K562 (cell line): ENCODE data around the gene NPS. TPM values are rescaled to one million over a fixed set of nuclear protein-coding genes. Genes with fewer than 3 reads are reported as not detected.

ENCODE experiments used
- ATAC-seq: fragments of 200-7000 bp; cut with Tn5 transposase; 3 replicates; pipeline ENCODE4 v1.9.1; 2020; ENCODE audit warnings: moderate library complexity
- BruUV-seq: library from RNA; stranded (reverse); fragments of 400-500 nt; replicated peaks from 2 replicates; lab custom pipeline; 2021; lab: Mats Ljungman, UMichigan
- CTCF ChIA-PET: fragments of 300-600 bp; formaldehyde crosslinking; extraction: SDS; loops from one replicate; lab custom pipeline; 2021; ENCODE audit warnings: low intra/inter-chr PET ratio; lab: Yijun Ruan, JAX
- POLR2A ChIA-PET: fragments of 300-600, 350-650 bp; sonication (Branson Sonifier 250); formaldehyde crosslinking; extraction: SDS; loops from one replicate; lab custom pipeline; 2021; ENCODE audit warnings: antibody characterized with exemption, inconsistent platforms; lab: Yijun Ruan, JAX
- DNase-seq, 4 experiments: peaks; one replicate each; pipeline versions ENCODE4 v3.0.0 to v3.0.0-alpha.2; 2011 to 2018; ENCODE audit warnings: low spot score in 3 of 4, mixed read lengths in 3 of 4; ENCODE audit errors: extremely low read depth in 1 of 4
- FAIRE-seq: peaks from 2 replicates; lab custom pipeline; 2011; peaks lifted over from hg19 to GRCh38; lab: Jason Lieb, UNC
- H2AFZ ChIP-seq: 2 replicates; pipeline ENCODE4 v1.6.0; 2011; ENCODE audit warnings: low read depth, low read length, control low read depth, inconsistent platforms
- H3K27ac ChIP-seq: fragments of 200-600 bp; 3 replicates; pipeline ENCODE4 v1.8.0; 2011; ENCODE audit warnings: low read depth, mild to moderate bottlenecking, control low read depth, inconsistent platforms, low read length, moderate library complexity, mixed read lengths; ENCODE audit errors: extremely low read depth
- H3K27me3 ChIP-seq, 2 experiments: fragments of 300-600 bp in 1 of 2; 2 replicates in 1 of 2; 3 replicates in 1 of 2; pipeline versions ENCODE4 v1.6.0 to v1.8.0; 2011; ENCODE audit warnings: inconsistent platforms in 2 of 2, low read length in 2 of 2, mild to moderate bottlenecking in 1 of 2, mixed read lengths in 1 of 2, moderate library complexity in 1 of 2; ENCODE audit not compliant: control insufficient read depth in 2 of 2, insufficient read depth in 2 of 2
- H3K36me3 ChIP-seq: fragments of 300-600 bp; 3 replicates; pipeline ENCODE4 v1.8.0; 2011; ENCODE audit warnings: mild to moderate bottlenecking, low read length, inconsistent platforms; ENCODE audit not compliant: control insufficient read depth, insufficient read depth
- H3K4me1 ChIP-seq, 2 experiments: fragments of 200-600 bp in 1 of 2; replicated peaks in 1 of 2; 2 replicates in 1 of 2; 3 replicates in 1 of 2; pipeline versions ENCODE4 v1.5.1 to v1.8.0; 2011; ENCODE audit warnings: inconsistent platforms in 2 of 2, low read length in 2 of 2, mild to moderate bottlenecking in 1 of 2, mixed read lengths in 1 of 2, moderate library complexity in 1 of 2; ENCODE audit not compliant: control insufficient read depth in 2 of 2, insufficient read depth in 2 of 2
- H3K4me2 ChIP-seq: 2 replicates; pipeline ENCODE4 v1.6.1; 2011; ENCODE audit warnings: low read length, control low read depth, inconsistent platforms, mixed read lengths; ENCODE audit not compliant: insufficient read depth
- H3K4me3 ChIP-seq: fragments of 200-600 bp; sonication (generic), shearing (Covaris generic); 2 replicates; pipeline ENCODE4 v1.5.1; 2016; ENCODE audit warnings: control low read depth, inconsistent platforms
- H3K79me2 ChIP-seq: fragments of 200-600 bp; 3 replicates; pipeline ENCODE4 v1.8.0; 2011; ENCODE audit warnings: low read length, inconsistent platforms; ENCODE audit not compliant: control insufficient read depth, insufficient read depth
- H3K9ac ChIP-seq, 2 experiments: 2 replicates each; pipeline versions ENCODE4 v1.6.0 to v1.6.1; 2011; ENCODE audit warnings: low read depth in 2 of 2, low read length in 2 of 2, control low read depth in 1 of 2, inconsistent platforms in 1 of 2, mild to moderate bottlenecking in 1 of 2, mixed read lengths in 1 of 2; ENCODE audit not compliant: insufficient read depth in 1 of 2
- H3K9me1 ChIP-seq: one replicate; pipeline ENCODE4 v1.6.0; 2011; ENCODE audit warnings: inconsistent platforms, mild to moderate bottlenecking, low read length, moderate library complexity; ENCODE audit not compliant: control insufficient read depth, insufficient read depth
- H3K9me3 ChIP-seq: replicated peaks from 2 replicates; pipeline ENCODE4 v1.5.1; 2011; ENCODE audit warnings: low read depth, low read length, inconsistent platforms; ENCODE audit not compliant: control insufficient read depth, insufficient read depth
- H4K20me1 ChIP-seq: replicated peaks from 2 replicates; pipeline ENCODE4 v1.6.1; 2011; ENCODE audit warnings: low read length, inconsistent platforms, mixed read lengths; ENCODE audit not compliant: control insufficient read depth, insufficient read depth
- ARID2 ChIP-seq: fragments of 450-650 bp; IDR thresholded peaks from 2 replicates; pipeline ENCODE4 v1.6.1; 2017; ENCODE audit warnings: antibody characterized with exemption, mild to moderate bottlenecking
- DIDO1 ChIP-seq: fragments of 450-650 bp; IDR thresholded peaks from 2 replicates; pipeline ENCODE4 v1.6.1; 2016; ENCODE audit warnings: low read depth, missing biosample characterization, missing genetic modification characterization
- EGR1 ChIP-seq: fragments of 450-650 bp; conservative IDR thresholded peaks from 2 replicates; pipeline ENCODE4 v1.6.1; 2017; ENCODE audit warnings: mild to moderate bottlenecking
- FOS ChIP-seq: IDR thresholded peaks from 3 replicates; pipeline ENCODE4 v1.6.1; 2011; ENCODE audit not compliant: insufficient read length; ENCODE audit errors: extremely low read depth
- HCFC1 ChIP-seq: IDR thresholded peaks from 2 replicates; pipeline ENCODE4 v1.6.1; 2012; ENCODE audit warnings: low read depth, low read length, improper control_type of control experiment
- MECOM ChIP-seq: fragments of 250-450 bp; sonication (Bioruptor Pico); IDR thresholded peaks from 2 replicates; pipeline ENCODE4 v1.8.0; 2022; ENCODE audit warnings: inconsistent platforms
- MTA1 ChIP-seq: fragments of 450-650 bp; IDR thresholded peaks from 2 replicates; pipeline ENCODE4 v1.6.1; 2017; ENCODE audit warnings: borderline replicate concordance
- SMARCA4 ChIP-seq: fragments of 450-650 bp; IDR thresholded peaks from 2 replicates; pipeline ENCODE4 v1.6.1; 2016
- ZNF408 ChIP-seq: fragments of 250-450 bp; sonication (Bioruptor Pico); IDR thresholded peaks from 2 replicates; pipeline ENCODE4 v1.4.0; 2020; ENCODE audit warnings: low read depth, mild to moderate bottlenecking, moderate library complexity
- ZNF668 ChIP-seq: fragments of 250-450 bp; sonication (Bioruptor Pico); IDR thresholded peaks from 2 replicates; pipeline ENCODE4 v1.8.0; 2022; ENCODE audit warnings: mild to moderate bottlenecking, inconsistent platforms
- WGBS: fragments of 100-300 bp; shearing (Covaris generic); methylation state at CpG from one replicate; pipeline ENCODE4 v1.1.6; 2016; ENCODE audit warnings: low coverage, mixed read lengths; ENCODE audit not compliant: insufficient coverage; ENCODE audit errors: missing lambda C conversion rate; 5-methylcytosine and 5-hydroxymethylcytosine counted together
- in situ Hi-C: fragments of 300-500 bp; cut with MboI; formaldehyde crosslinking; loops from 4 replicates; pipeline ENCODE4 v1.15.0; 2018; ENCODE audit warnings: inconsistent platforms, mixed read lengths
- intact Hi-C: fragments of 100-400 bp; cut with micrococcal nuclease; formaldehyde crosslinking; loops from 2 replicates; pipeline ENCODE4 v1.14.2; 2022
- polyA plus RNA-seq, 8 experiments: library from polyadenylated mRNA; depleted of rRNA in 4 of 8; stranded (reverse) in 5 of 8; unstranded in 3 of 8; fragments of >200 nt; fragmentation: Nextera tagmentation in 2 of 8; fragmentation: Illumina TruSeq in 1 of 8; extraction: Ambion mirVana in 2 of 8; extraction: Trizol in 1 of 8; gene quantifications; 2 replicates each; pipeline versions ENCODE4 v1.2.1 to v1.2.3, GENCODE V29; 2011 to 2014; ENCODE audit warnings: inconsistent platforms in 1 of 8, missing spikeins in 1 of 8
- total RNA-seq, 7 experiments: library from RNA; depleted of rRNA in 6 of 7; stranded (reverse); fragments of >200 nt in 6 of 7; fragmentation: Illumina TruSeq in 2 of 7; extraction: Trizol in 2 of 7; gene quantifications; 2 replicates each; pipeline versions ENCODE4 v1.2.1 to v1.2.3, GENCODE V29; 2011 to 2021; ENCODE audit warnings: low replicate concordance in 1 of 7
- TF ChIP-seq, protein P1 (sequence below), 2 experiments: fragments of 450-650 bp in 1 of 2; sonication (generic) in 1 of 2; formaldehyde crosslinking; conservative IDR thresholded peaks; 2 replicates each; pipeline versions ENCODE4 v1.4.0 to v1.8.1; 2020 to 2022; ENCODE audit warnings: mild to moderate bottlenecking in 1 of 2, missing genetic modification reagents in 1 of 2

NPS gene
- total and polyA plus RNA-seq, 9 of the 15 experiments (the other 6 are each of a cell fraction or from before 2014, with no cell fraction given): not detected

GRCh38 chr10:127527320-127527719, 21.8 kb upstream of the NPS start:
- no peak for ATAC-seq
- Histone ChIP-seq H3K36me3 (no peaks in the 10 kb centered on the region), H3K9me1 (no peaks in the 10 kb centered on the region), H3K4me3 (no peak overlapping the region), H3K9ac (no peak overlapping the region), H4K20me1 (no peaks in the 10 kb centered on the region), H3K9me3 (no peaks in the 10 kb centered on the region), H3K27ac (no peak overlapping the region), H3K4me2 (no peak overlapping the region), H3K4me1 (no peaks in the 10 kb centered on the region), H2AFZ (no peak overlapping the region), H3K79me2 (no peaks in the 10 kb centered on the region), H3K27me3 (no peaks in the 10 kb centered on the region)
- TF ChIP-seq HCFC1 (no peak), FOS (no peak), ZNF408 (no peak)
- POLR2A ChIA-PET: interaction anchor here (0.7 kb wide), 1 partner anchor 25 kb away, joined by 3 read pairs; no protein-coding TSS in a partner anchor
- 0% methylated on average over 3 of the region's 4 CpGs for WGBS
- no peak for FAIRE-seq
- in situ Hi-C loops (no loop called here), intact Hi-C loops (no loop called here)
- no TSS peak for BruUV-seq
- DNase-seq: no peak
- CTCF ChIA-PET: no interaction called here

DNA sequence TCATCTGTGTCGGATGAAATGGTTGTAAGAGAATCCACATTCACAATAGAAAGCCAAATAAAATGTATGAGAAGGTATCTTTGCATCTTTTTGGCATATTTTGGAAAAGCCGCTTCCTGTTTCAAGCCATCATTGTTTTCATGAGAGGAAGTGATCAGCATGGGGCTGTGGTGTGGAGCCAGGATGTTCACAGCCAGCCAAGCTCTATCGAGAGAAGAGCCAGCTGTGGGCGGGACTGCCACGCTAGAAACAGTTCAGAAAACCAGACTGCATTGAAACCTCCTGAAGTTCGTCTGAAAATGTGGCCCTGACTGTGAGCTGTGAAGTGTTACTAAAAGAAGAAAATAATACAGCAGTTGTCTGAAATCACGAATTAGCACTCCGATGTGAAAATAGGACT, 21.2 kb upstream of the NPS start:
- no peaks in the 10 kb centered on the region for H3K9me3 ChIP-seq
- no peaks in the 10 kb centered on the region for H4K20me1 ChIP-seq
- in situ Hi-C loops: no loop called here
- no peaks in the 10 kb centered on the region for H3K79me2 ChIP-seq
- no peak overlapping the region for H3K4me2 ChIP-seq
- H3K27me3 ChIP-seq: no peaks in the 10 kb centered on the region
- H3K4me1 ChIP-seq: no peaks in the 10 kb centered on the region
- POLR2A ChIA-PET: interaction anchor here (0.7 kb wide), 1 partner anchor 26 kb away, joined by 3 read pairs; no protein-coding TSS in a partner anchor
- ATAC-seq: no peak
- CTCF ChIA-PET: no interaction called here
- DNase-seq: no peak
- H2AFZ ChIP-seq: no peak overlapping the region
- H3K4me3 ChIP-seq: no peak overlapping the region
- no peaks in the 10 kb centered on the region for H3K36me3 ChIP-seq
- H3K27ac ChIP-seq: no peak overlapping the region
- no peak for FAIRE-seq
- 5% methylated on average over 8 of the region's 8 CpGs for WGBS
- H3K9ac ChIP-seq: no peak overlapping the region
- no peak for TF ChIP-seq EGR1
- no peak for TF ChIP-seq DIDO1 (tag)
- TF ChIP-seq ZNF668 (CRISPR knock-in tag): no peak
- no peak for TF ChIP-seq SMARCA4
- TF ChIP-seq, protein P1, sequence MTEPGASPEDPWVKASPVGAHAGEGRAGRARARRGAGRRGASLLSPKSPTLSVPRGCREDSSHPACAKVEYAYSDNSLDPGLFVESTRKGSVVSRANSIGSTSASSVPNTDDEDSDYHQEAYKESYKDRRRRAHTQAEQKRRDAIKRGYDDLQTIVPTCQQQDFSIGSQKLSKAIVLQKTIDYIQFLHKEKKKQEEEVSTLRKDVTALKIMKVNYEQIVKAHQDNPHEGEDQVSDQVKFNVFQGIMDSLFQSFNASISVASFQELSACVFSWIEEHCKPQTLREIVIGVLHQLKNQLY (CRISPR knock-in tag; conservative IDR thresholded peaks at IDR 0.05): no peak
- TF ChIP-seq MECOM (CRISPR knock-in tag): no peak
- no peak for TF ChIP-seq MTA1
- TF ChIP-seq ARID2: no peak
- TF ChIP-seq, all 486 proteins: peak for 0
- intact Hi-C loops: no loop called here
- no peaks in the 10 kb centered on the region for H3K9me1 ChIP-seq
- no TSS peak for BruUV-seq
